HG03060 (cell line): ENCODE results near the gene CUZD1.
A peak's percentile ranks its signal among the peaks of the same experiment; 100 is the strongest.
"Not testable (repeated sequence)": the region's sequence is repeated elsewhere in the genome, so short reads cannot be mapped to it uniquely, and the experiment has no call there.

Experiments used
- ATAC-seq: cut with Tn5 transposase; IDR thresholded peaks from one replicate; pipeline ENCODE4 v1.9.1; 2021; ENCODE audit warnings: low read depth, moderate number of reproducible peaks; ENCODE audit not compliant: unreplicated experiment

CUZD1 gene, protein sequence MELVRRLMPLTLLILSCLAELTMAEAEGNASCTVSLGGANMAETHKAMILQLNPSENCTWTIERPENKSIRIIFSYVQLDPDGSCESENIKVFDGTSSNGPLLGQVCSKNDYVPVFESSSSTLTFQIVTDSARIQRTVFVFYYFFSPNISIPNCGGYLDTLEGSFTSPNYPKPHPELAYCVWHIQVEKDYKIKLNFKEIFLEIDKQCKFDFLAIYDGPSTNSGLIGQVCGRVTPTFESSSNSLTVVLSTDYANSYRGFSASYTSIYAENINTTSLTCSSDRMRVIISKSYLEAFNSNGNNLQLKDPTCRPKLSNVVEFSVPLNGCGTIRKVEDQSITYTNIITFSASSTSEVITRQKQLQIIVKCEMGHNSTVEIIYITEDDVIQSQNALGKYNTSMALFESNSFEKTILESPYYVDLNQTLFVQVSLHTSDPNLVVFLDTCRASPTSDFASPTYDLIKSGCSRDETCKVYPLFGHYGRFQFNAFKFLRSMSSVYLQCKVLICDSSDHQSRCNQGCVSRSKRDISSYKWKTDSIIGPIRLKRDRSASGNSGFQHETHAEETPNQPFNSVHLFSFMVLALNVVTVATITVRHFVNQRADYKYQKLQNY

DNA sequence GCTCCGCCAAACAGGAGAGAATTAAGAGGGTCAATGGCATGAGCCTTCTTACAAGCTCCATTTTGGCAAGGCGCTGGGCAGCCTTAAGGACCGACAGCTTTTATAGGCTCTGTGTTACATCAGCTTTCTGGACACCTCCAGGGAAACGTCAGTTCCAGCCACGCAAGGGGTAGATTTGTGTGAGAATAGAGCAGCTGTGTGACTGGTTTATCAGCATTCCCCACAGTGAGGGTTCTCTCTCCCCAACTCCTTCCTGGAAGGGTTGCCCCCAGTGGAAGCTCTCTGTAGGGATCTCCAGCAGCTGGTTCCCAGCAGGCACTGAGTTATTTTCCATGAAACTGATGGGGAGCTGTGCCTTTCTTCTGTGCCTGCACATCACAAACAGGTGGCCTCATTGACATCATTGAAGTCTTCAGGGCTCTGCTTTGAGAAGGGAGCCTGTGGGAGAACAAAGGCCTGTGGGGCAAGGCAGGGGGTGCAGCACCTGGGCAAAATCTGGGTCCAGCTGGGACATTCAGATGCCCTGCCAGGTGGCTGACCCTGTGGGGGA lies at the start of gene CUZD1:
TSS of gene CUZD1 (minus strand) at position 75 of the 550 bp plus-strand sequence. CDS start at position 61, 14 bp downstream.
- ATAC-seq: no peak

DNA sequence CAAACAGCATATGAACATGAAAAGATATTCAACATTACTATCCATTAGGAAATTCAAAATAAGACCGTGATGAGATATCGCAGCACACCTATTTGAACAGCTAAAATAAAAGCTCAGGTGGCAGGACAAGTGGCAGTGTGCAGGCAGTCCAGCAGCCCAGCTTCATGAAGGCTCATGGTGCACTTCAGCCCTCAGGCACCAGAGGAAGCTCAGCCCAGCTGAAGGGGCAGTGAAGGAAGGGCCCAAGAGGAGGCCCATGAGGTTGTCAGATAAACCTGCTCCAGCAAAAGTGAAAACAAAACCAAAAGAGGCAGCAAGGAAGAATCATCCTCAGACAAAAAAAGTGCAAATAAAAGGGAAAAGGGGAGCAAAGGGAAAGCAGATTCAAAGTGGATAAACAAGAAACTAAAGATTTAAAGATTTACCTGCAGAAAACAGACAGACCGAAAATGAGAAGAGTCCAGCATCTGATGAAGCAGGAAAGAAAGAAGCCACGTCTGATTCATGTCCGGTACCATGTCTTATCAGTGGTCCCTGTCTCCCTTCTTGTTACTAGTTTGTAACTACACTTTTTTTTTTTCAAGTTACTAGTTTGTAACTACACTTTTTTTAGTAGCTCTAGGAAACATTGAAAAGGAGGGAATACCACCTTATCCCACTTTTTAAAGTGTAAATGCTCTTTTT lies 48.7 kb upstream of the CUZD1 start:
- ATAC-seq: no peak

DNA sequence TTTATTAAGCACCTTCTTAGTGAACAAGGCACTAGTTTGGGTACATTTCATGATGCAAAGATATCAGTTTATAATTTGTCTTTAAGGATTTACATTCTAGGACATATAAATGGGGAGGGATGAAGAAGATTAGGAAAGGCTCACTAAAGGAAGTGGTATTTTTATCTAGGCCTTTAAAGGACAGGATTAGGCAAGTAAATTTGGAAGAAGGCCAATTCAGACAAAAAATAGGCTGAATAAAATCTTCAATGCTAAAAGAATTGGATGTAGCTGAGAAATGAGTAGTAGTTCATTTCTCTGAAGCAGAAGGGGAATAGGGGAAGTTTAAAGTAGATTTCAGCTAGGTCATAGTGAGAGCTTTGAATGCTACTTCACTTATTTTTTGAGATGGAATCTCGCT lies 38.5 kb upstream of the CUZD1 start:
- no peak for ATAC-seq

DNA sequence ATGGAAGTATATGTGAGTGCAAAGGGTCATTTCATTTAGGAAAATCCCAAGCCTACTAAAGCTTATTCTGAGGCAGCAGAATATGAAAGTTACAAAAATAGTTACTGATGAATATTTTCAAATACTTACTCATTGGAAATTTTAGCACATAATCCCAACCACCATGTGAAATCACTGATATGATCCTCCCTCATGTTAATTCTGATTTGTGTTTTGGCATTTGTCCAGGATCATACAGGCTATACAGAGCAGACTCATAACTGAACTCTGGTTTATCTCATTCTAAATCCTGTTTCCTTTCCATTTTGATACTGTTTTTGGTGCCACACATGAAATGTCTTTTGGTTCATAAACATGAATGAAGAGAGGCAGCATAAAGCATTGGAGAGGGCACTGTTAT lies 37.1 kb upstream of the CUZD1 start:
- no peak for ATAC-seq

DNA sequence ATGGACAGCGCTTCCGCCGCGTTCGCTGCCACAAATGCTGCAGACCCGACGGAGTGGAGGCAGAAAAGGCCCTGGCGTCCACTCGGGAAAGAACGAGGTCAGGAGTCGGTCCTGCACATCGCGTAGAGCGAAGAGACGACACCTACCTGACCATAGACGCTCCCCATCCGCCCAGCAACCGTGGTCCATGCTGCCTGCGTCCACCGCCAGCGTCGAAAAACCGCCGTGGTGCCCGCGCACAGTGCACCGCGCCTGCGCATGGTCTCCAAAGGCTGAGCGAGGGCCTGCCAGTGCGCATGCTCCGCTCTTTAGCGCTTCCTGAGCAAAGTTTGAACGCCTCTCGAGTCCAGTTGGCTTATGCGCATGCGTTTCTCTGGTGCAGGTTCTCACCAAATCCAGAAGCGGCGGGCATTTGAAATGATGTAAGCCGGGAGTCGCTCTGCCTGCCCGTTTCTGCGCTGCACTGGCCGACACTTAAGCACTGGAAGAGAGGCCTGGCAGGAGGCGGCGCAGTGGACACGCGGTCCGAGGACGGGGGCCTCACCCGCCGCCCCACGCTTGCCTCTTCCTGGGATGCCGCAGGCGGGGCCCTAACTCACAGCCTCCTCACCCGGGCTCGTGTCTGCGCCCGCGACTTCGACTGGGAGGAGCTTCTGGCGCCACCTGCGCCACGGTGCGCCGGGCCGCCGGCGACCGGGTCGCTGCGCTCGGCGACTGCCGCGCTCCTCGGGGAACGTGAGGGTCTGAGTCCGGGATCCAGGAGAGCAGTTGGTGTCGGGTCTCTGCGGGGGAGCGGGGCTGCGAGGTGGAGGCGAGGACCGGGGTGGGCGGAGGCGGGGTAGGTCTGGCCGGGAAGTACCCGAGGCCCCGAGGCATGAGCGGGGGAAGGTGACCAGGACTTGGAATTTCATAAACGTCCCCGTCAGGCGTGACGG lies 33.9 kb upstream of the CUZD1 start, which contains the start of gene FAM24B:
TSS of gene FAM24B (minus strand) at position 243 of the 935 bp plus-strand sequence. CDS start 29,066 bp downstream, outside the sequence.
- ATAC-seq: peak; percentile 81

DNA sequence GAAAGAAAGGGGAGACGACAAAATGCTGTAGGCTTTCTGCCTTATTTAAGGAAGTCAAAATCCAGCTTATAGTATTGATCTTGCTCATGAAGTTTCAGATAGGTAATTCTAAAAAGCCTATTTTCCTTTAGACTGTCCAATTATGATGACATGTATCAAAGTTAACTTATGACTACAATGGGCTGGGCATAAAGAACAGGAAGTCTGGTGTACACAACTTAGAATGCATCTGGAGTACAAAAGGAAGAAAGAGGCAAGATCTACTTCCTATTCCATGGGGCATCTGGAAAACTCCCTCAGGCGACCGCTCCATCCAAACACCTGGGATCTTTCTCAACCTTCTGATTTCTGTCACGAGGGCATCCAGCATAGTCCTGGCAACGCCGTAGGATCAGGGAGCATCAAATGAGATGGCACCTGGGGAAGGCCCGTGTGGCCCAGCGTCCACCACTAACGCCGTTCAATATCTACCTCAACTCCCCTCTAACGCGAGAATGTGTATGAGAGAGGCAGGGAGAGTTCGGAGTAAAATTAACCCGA lies 33.2 kb upstream of the CUZD1 start:
- peak; percentile 16 for ATAC-seq

DNA sequence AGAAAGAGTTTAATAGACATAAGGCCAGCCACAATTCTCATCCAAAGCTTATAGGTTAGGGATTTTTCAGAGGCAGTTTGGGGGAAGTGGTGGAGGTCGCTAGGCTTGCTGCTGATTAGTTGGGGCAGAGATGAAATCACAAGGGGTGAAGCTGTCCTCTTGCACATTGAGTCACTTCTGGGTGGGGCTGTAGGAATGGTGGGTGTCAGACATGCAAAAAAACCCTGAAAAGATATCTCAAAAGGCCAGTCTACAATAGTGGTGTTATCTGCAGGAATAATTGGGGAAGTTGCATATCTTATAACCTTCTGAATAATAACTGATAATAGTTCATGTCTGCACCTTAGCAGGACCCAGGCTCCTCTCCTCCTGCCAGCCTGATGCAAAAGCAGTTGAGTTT lies 31.6 kb upstream of the CUZD1 start:
- ATAC-seq: no peak

DNA sequence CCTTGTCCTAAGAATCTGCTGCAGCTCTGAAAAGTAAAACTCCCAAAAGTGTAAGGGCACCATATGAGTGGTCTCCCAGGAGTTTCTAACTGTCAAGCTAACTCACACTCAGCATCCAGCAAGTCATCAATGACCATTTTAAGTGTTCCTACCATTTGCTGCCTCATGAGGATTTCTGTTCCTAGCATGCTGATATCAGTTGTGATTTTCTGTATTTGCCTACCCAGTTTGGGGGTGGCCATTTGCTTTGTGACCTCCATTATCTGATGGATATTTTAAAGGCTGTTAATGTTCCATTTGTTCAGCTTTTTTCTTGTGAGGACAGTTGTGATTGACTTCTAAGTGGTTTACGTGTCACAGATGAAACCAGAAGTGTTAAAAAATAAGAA lies 30.8 kb upstream of the CUZD1 start:
- no peak for ATAC-seq

DNA sequence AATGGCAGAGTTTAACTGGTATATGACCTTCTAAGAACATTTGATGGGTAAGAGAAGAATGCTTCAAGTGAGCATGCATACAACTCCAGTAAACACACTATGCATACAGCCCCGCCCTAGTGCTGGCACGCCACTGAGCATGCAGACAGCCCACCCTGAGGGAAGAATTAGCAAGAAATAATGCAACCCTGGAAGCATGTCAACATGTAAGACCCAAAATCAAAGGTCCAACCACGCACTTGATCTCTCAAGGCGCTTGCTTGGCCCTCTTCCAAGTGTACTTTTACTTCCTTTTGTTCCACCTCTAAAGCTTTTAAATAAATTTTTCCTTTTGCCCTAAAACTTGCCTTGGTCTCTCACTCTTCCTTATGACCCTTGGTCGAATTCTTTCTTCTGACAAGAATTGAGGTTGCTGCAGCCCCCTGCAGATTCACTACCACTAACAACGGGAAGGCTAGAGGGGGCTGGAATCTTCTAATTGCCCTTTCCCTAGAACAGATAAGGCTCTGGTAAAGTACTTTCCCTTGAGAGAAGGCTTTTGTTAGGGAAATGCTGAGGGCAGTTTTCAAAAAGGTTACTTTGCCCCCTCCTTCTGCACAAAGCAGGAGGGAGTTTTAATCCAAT lies 30.3 kb upstream of the CUZD1 start:
- ATAC-seq: no peak

DNA sequence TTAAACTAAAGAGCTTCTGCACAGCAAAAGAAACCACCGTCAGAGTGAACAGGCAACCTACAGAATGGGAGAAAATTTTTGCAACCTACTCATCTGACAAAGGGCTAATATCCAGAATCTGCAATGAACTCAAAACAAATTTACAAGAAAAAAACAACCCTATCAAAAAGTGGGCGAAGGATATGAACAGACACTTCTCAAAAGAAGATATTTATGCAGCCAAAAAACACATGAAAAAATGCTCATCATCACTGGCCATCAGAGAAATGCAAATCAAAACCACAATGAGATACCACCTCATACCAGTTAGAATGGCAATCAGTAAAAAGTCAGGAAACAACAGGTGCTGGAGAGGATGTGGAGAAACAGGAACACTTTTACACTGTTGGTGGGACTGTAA lies 26.3 kb upstream of the CUZD1 start:
- ATAC-seq: not testable (repeated sequence)

DNA sequence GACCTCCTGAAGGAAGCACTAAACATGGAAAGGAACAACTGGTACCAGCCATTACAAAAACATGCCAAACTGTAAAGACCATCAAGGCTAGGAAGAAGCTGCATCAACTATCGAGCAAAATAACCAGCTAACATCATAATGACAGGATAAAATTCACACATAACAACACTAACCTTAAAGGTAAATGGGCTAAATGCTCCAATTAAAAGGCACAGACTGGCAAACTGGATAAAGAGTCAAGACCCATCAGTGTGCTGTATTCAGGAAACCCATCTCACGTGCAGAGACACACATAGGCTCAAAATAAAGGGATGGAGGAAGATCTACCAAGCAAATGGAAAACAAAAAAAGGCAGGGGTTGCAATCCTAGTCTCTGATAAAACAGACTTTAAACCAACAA lies 23.1 kb upstream of the CUZD1 start:
- ATAC-seq: not testable (repeated sequence)

DNA sequence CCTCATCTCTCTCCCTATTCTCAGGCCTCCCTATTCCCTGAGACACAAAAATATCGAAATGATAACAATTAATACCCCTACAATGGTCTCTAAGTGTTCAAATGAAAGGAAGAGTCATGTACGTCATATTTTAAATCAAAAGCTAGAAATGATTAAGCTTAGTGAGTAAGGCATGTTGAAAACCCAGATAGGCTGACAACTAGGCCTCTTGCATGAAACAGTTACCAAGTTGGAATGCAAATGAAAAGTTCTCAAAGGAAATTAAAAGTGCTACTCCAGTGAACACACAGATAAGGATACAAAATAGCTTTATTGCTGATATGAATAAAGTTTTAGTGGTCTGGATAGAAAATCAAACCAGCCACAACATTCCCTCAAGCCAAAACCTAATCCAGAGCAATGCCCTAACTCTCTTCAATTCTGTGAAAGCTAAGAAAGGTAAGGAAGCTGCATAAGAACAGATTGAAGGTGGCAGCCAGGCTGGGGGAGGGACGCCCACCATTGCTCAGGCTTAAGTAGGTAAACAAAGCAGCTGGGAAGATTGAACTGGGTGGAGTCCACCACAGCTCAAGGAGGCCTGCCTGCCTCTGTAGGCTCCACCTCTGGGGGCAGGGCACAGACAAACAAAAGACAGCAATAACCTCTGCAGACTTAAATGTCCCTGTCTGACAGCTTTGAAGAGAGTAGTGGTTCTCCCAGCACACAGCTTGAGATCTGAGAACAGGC lies 21.3 kb upstream of the CUZD1 start:
- ATAC-seq: not testable (repeated sequence)

DNA sequence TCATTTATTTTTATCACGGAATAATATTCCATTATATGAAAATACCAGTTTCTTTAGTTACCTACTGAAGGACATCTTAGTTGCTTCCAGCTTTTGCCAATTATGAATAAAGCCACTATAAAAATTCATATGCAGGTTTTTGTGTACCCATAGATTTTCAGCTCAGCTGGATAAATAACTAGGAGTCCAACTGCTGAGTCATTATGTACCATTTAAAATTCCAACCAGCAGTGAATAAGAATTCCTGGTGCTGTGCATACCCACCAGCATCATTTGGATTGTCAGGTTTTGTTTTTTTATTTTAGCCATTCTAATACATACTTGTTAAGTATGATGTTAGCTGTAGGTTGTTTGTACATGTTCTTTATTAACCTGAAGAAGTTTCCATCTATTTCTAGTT lies 19.2 kb upstream of the CUZD1 start:
- ATAC-seq: no peak

DNA sequence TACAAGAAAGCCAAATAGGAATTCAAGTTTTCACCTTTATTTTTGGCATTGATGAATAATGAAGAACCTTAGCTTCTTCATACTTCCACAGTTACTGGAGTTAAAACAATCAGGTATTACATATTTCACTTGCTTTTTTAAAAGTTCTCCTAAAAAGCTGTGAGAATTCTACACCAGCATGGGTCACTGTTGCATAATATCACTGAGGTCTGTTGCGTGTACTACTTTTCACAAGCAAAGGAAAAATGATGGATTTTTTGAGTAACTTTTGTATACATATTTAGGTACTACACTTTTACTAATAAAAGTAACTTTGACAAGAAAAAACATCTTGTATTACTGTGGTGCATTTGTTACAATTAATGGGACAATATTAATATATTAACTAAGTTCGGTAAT lies 18.5 kb upstream of the CUZD1 start:
- no peak for ATAC-seq

DNA sequence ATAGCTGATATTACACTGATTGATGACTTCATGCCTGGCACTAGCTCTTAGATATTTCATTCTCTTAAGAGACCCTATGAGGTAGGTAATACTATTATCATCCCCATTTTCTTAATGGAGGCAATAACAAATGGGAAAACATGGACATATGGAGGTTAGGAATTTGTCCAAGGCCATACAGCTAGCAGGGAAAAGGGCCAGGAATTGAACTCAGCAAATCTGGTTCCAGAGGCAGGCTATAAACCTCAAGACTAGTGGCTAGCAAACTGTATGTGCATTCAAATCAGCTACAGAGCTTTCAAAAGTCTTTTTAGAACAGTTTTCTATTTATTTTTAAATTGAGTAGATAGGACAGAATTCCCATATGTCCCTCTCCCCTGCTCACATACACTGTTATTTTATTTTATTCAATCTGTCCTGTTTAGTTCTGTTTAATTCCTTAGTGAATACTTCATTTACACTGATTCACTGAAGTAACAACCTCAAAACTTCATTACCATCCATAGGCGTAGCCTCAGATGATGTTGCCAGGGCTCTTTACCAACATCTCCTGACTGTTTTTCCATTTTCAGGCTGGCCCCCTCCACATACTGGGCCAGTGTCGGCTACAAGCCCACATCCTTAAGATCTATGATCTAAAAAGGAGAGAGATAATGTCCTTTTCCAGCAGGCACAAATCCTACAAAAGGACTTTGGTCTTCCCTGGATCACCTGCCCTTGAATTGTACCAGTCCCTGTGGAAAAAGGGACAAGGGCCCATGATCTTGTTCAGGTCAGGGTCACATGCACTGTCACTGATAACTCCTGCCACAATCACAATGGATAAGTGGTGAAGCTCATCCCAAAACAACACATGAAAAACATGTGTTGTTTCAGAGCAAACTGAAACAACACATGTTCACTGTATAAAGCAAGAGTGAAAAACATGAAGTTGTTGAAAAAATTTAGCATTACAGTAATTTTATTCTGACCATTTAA lies 17.8 kb upstream of the CUZD1 start:
- ATAC-seq: no peak

DNA sequence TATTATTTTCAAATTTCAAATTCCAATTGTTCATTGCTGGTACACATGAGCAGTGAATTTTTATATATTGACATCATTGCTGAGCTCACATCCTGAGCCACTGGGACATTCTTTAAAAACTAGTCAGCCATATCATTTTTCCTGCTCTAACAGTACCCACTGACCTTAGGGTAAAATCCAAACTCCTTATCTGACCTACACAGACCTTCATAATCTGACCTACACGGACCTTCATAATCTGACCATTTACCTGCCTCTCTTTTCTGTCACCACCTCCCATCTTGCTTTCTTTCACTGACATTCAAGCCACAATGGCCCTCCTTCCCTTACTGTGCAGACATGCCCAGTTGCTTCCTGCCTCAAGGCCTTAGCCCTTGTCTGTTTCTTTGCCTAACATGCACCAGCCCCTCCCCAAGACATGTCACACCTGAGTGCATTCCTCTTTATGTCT lies 16.1 kb upstream of the CUZD1 start:
- ATAC-seq: no peak

DNA sequence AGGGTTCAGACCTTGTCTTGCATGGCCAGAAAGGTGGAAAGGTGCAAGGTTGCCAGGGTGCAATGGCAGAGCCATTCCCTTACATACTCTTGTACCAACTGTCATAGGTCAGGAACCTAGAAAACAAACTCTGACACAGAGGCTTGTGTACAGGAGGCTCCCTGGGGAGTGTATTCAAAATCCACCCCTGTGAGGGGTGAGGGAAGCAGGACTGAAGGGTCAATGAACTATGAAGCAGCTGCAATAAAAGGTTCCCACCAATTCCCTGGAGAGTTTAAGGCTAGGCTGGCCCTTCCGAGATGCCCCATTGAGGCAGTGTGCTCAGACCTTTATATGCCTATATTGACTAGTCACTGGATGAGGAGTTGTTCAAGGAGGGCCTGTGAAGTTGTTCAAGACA lies 13.9 kb upstream of the CUZD1 start:
- ATAC-seq: no peak
